DND-41 (cell line): Measurements from ENCODE around the gene FAM222A.

Source experiments
- ATAC-seq: fragments of 200-7000 bp; cut with Tn5 transposase; 3 replicates; pipeline ENCODE4 v1.9.1; 2021; ENCODE audit warnings: low read depth; ENCODE audit not compliant: insufficient read depth
- DNase-seq: peaks from one replicate; pipeline ENCODE4 v3.0.0-alpha.2; 2020
- H2AFZ ChIP-seq: 2 replicates; pipeline ENCODE4 v1.6.0; 2012; ENCODE audit warnings: low read depth, low read length
- H3K27ac ChIP-seq: 2 replicates; pipeline ENCODE4 v1.5.1; 2012; ENCODE audit warnings: low read length, inconsistent platforms
- H3K27me3 ChIP-seq: fragments of 200-600 bp; sonication (generic); 2 replicates; pipeline ENCODE4 v1.6.0; 2012; ENCODE audit warnings: low read length, mild to moderate bottlenecking, inconsistent platforms; ENCODE audit not compliant: insufficient read depth, poor library complexity
- H3K36me3 ChIP-seq: 2 replicates; pipeline ENCODE4 v1.5.1; 2012; ENCODE audit warnings: low read length, inconsistent platforms; ENCODE audit not compliant: insufficient read depth
- H3K4me1 ChIP-seq: 2 replicates; pipeline ENCODE4 v1.5.1; 2012; ENCODE audit warnings: mild to moderate bottlenecking, low read length; ENCODE audit not compliant: insufficient read depth
- H3K4me2 ChIP-seq: 2 replicates; pipeline ENCODE4 v1.6.0; 2012; ENCODE audit warnings: mild to moderate bottlenecking, moderate library complexity, low read length, inconsistent platforms; ENCODE audit not compliant: insufficient read depth
- H3K4me3 ChIP-seq, 2 experiments: fragments of 200-600 bp in 1 of 2; shearing (Covaris generic) in 1 of 2; 2 replicates each; pipeline ENCODE4 v1.5.1; 2012 to 2016; ENCODE audit warnings: inconsistent platforms in 2 of 2, low read length in 2 of 2, mild to moderate bottlenecking in 2 of 2, low read depth in 1 of 2, moderate library complexity in 1 of 2
- H3K79me2 ChIP-seq: 2 replicates; pipeline ENCODE4 v1.6.0; 2012; ENCODE audit warnings: low read length, inconsistent platforms; ENCODE audit not compliant: insufficient read depth
- H3K9ac ChIP-seq: 2 replicates; pipeline ENCODE4 v1.6.0; 2012; ENCODE audit warnings: low read depth, mild to moderate bottlenecking, inconsistent platforms, low read length, moderate library complexity
- H3K9me3 ChIP-seq: 2 replicates; pipeline ENCODE4 v1.5.1; 2012; ENCODE audit warnings: low read length, moderate library complexity, mild to moderate bottlenecking, inconsistent platforms; ENCODE audit not compliant: insufficient read depth, severe bottlenecking
- H4K20me1 ChIP-seq: 2 replicates; pipeline ENCODE4 v1.6.0; 2012; ENCODE audit warnings: low read length; ENCODE audit not compliant: insufficient read depth
- EZH2 ChIP-seq: IDR thresholded peaks from 3 replicates; pipeline ENCODE4 v1.6.1; 2012; ENCODE audit warnings: borderline replicate concordance, low read depth, mild to moderate bottlenecking, moderate library complexity, low read length, inconsistent platforms; ENCODE audit not compliant: severe bottlenecking
- TF ChIP-seq, protein P1 (sequence below): IDR thresholded peaks from 2 replicates; pipeline ENCODE4 v1.5.1; 2012; ENCODE audit warnings: borderline replicate concordance, low read length, moderate library complexity, mild to moderate bottlenecking; ENCODE audit not compliant: poor library complexity, severe bottlenecking; ENCODE audit errors: extremely low read depth

The FAM222A gene

DNA sequence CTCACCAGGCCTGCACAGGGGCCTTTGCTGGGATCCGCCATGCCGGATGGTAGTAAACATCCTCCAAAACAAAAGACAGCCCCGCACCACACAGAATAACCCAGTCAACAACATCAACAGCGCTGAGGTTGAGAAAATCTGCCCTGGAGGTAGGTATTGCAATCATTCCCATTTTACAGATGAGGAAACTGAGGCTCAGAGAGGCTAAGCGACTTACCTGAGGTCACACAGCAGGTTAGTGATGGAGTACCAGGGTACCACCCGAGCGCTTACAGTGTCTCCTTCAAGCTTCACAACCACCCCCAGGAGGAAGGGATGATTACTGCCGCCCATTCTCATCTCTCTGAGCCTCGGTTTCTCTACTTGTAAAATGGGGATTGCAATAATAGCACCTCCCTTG is 104.6 kb downstream of the FAM222A start:
- Histone ChIP-seq H2AFZ (no peak overlapping the region), H3K79me2 (no peaks in the 10 kb centered on the region), H3K27ac (no peak overlapping the region), H3K9me3 (no peaks in the 10 kb centered on the region), H3K36me3 (no peaks in the 10 kb centered on the region), H3K4me3 (no peak overlapping the region), H3K4me1 (no peaks in the 10 kb centered on the region), H4K20me1 (no peaks in the 10 kb centered on the region), H3K4me2 (no peak overlapping the region), H3K9ac (no peak overlapping the region), H3K27me3 (peaks cover 5% of the 10 kb centered on the region)
- ATAC-seq = no peak
- TF ChIP-seq EZH2 = no peak
- TF ChIP-seq, protein P1, sequence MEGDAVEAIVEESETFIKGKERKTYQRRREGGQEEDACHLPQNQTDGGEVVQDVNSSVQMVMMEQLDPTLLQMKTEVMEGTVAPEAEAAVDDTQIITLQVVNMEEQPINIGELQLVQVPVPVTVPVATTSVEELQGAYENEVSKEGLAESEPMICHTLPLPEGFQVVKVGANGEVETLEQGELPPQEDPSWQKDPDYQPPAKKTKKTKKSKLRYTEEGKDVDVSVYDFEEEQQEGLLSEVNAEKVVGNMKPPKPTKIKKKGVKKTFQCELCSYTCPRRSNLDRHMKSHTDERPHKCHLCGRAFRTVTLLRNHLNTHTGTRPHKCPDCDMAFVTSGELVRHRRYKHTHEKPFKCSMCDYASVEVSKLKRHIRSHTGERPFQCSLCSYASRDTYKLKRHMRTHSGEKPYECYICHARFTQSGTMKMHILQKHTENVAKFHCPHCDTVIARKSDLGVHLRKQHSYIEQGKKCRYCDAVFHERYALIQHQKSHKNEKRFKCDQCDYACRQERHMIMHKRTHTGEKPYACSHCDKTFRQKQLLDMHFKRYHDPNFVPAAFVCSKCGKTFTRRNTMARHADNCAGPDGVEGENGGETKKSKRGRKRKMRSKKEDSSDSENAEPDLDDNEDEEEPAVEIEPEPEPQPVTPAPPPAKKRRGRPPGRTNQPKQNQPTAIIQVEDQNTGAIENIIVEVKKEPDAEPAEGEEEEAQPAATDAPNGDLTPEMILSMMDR = no peak
- DNase-seq = no peak

GRCh38 chr12:109818905-109819500 is 105.4 kb downstream of the FAM222A start:
- Histone ChIP-seq H3K9ac (no peak overlapping the region), H2AFZ (no peak overlapping the region), H3K27me3 (peaks cover 5% of the 10 kb centered on the region), H3K4me2 (no peak overlapping the region), H4K20me1 (no peaks in the 10 kb centered on the region), H3K4me3 (no peak overlapping the region), H3K79me2 (no peaks in the 10 kb centered on the region), H3K9me3 (no peaks in the 10 kb centered on the region), H3K4me1 (no peaks in the 10 kb centered on the region), H3K27ac (no peak overlapping the region), H3K36me3 (no peaks in the 10 kb centered on the region)
- TF ChIP-seq, protein P1 = no peak
- TF ChIP-seq EZH2 = no peak
- no peak for ATAC-seq
- no peak for DNase-seq
